Fibroblast of lung (primary cell): ENCODE measurements around the gene ARHGAP12. TPM values are rescaled to one million over a fixed set of nuclear protein-coding genes. Genes with fewer than 3 reads are reported as not detected.
A peak's percentile ranks its signal among the peaks of the same experiment; 100 is the strongest.

ENCODE experiments used
- DNase-seq, 2 donors: peaks; one replicate each; pipeline versions ENCODE4 v3.0.0 to v3.0.0-alpha.2; 2010; ENCODE audit warnings: low read depth in 2 of 2
- H2AFZ ChIP-seq: 2 replicates; pipeline ENCODE4 v1.5.1; 2012; ENCODE audit warnings: low read length, control low read depth, inconsistent platforms
- H3K27ac ChIP-seq: 2 replicates; pipeline ENCODE4 v1.5.1; 2011; ENCODE audit warnings: low read length, control low read depth; ENCODE audit not compliant: insufficient read depth
- H3K27me3 ChIP-seq: 2 replicates; pipeline ENCODE4 v1.5.1; 2011; ENCODE audit warnings: mild to moderate bottlenecking, low read length; ENCODE audit not compliant: control insufficient read depth, insufficient read depth
- H3K36me3 ChIP-seq: 2 replicates; pipeline ENCODE4 v1.5.1; 2011; ENCODE audit warnings: low read length; ENCODE audit not compliant: control insufficient read depth, insufficient read depth
- H3K4me1 ChIP-seq: 2 replicates; pipeline ENCODE4 v1.5.1; 2011; ENCODE audit warnings: low read length; ENCODE audit not compliant: control insufficient read depth, insufficient read depth; ENCODE audit errors: extremely low read depth
- H3K4me2 ChIP-seq: 2 replicates; pipeline ENCODE4 v1.5.1; 2011; ENCODE audit warnings: low read length, control low read depth; ENCODE audit not compliant: insufficient read depth; ENCODE audit errors: extremely low read depth
- H3K4me3 ChIP-seq, 4 experiments: fragments of 200-600 bp in 1 of 4; sonication (generic) in 1 of 4; replicated peaks in 1 of 4; 2 replicates each; pipeline ENCODE4 v1.5.1; 2011 to 2016; ENCODE audit warnings: low read length in 4 of 4, low read depth in 3 of 4, mild to moderate bottlenecking in 3 of 4, control low read depth in 2 of 4, inconsistent platforms in 1 of 4, mixed read lengths in 1 of 4; ENCODE audit not compliant: insufficient read depth in 1 of 4; ENCODE audit errors: control extremely low read depth in 1 of 4
- H3K79me2 ChIP-seq: 2 replicates; pipeline ENCODE4 v1.5.1; 2012; ENCODE audit warnings: mild to moderate bottlenecking, low read length, inconsistent platforms; ENCODE audit not compliant: control insufficient read depth, insufficient read depth
- H3K9ac ChIP-seq: 2 replicates; pipeline ENCODE4 v1.5.1; 2011; ENCODE audit warnings: mild to moderate bottlenecking, low read length, control low read depth; ENCODE audit not compliant: insufficient read depth
- H3K9me3 ChIP-seq: 2 replicates; pipeline ENCODE4 v1.5.1; 2012; ENCODE audit warnings: low read depth, low read length; ENCODE audit not compliant: control insufficient read depth, insufficient read depth
- H4K20me1 ChIP-seq: 2 replicates; pipeline ENCODE4 v1.5.1; 2011; ENCODE audit warnings: low read length; ENCODE audit not compliant: control insufficient read depth, insufficient read depth; ENCODE audit errors: extremely low read depth
- EZH2 ChIP-seq: IDR thresholded peaks from 2 replicates; pipeline ENCODE4 v1.5.1; 2012; ENCODE audit warnings: low read length, control low read depth, mild to moderate bottlenecking; ENCODE audit errors: missing control alignments
- polyA plus RNA-seq, 2 donors: library from polyadenylated mRNA; depleted of rRNA in 1 of 2; stranded (reverse) in 1 of 2; unstranded in 1 of 2; fragments of >200 nt; gene quantifications; 2 replicates each; pipeline ENCODE4 v1.2.1, GENCODE V29; 2011 to 2012; ENCODE audit warnings: missing spikeins in 1 of 2
- total RNA-seq: library from RNA; depleted of rRNA; stranded (reverse); fragments of >200 nt; gene quantifications from 2 replicates; pipeline ENCODE4 v1.2.1, GENCODE V29; 2014
- TF ChIP-seq, protein P1 (sequence below), 2 donors: IDR thresholded peaks in 1 of 2; conservative IDR thresholded peaks in 1 of 2; 1 replicate in 1 of 2; 2 replicates in 1 of 2; pipeline ENCODE4 v1.5.1; 2011 to 2012; ENCODE audit warnings: low read length in 2 of 2, control low read depth in 1 of 2, inconsistent platforms in 1 of 2, low read depth in 1 of 2, mild to moderate bottlenecking in 1 of 2

Gene ARHGAP12
- total and polyA plus RNA-seq, 2 donors (not counting 1 experiment from before 2014, with no cell fraction given): 24.0 to 63.1 TPM

DNA sequence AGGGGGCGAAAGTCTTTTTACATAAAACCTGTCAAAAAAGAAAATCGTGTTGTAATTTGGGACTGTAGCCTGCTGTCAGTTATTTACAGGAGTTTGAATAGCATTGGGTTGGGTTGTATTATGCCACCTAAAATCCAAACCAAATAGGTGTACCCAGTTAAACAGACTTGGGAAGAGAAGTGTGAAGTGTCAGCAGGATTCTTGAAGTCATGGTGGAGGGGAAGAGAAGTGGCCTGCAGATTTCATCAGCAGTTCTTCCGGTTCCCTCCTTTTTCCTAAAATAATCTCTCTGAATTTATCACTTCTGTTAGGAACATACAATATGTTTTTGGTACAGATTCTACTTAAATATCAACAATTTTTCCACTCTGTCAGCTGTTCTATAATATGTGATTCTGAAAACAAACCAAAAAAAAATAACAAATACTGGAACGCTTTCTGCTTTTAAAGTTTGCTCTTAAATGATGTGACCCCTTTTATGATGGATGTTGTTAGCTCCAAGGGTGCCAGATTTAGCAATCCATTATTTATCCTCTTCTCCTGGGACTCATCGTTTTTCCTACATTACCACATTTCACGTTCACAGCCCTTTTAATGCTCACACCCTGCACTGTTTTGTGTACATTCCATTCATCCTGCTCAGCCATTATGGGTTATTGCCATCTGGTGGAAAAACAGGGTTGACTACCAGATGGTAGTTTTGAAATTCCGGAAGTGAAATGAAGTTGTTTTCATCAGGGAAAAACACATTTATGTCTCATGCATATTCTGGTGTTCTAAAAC lies 18.7 kb upstream of the ARHGAP12 start:
- no peak overlapping the region for H2AFZ ChIP-seq
- no peaks in the 10 kb centered on the region for H3K27me3 ChIP-seq
- no peaks in the 10 kb centered on the region for H4K20me1 ChIP-seq
- H3K4me2 ChIP-seq: peak overlapping the region; percentile 60
- DNase-seq: peak; percentile 91 to 96
- H3K27ac ChIP-seq: no peak overlapping the region
- H3K4me3 ChIP-seq: peak overlapping the region in 1 of 4 experiments; percentile 22
- no peaks in the 10 kb centered on the region for H3K79me2 ChIP-seq
- peaks cover 4% of the 10 kb centered on the region for H3K4me1 ChIP-seq
- TF ChIP-seq EZH2: no peak
- TF ChIP-seq, protein P1, sequence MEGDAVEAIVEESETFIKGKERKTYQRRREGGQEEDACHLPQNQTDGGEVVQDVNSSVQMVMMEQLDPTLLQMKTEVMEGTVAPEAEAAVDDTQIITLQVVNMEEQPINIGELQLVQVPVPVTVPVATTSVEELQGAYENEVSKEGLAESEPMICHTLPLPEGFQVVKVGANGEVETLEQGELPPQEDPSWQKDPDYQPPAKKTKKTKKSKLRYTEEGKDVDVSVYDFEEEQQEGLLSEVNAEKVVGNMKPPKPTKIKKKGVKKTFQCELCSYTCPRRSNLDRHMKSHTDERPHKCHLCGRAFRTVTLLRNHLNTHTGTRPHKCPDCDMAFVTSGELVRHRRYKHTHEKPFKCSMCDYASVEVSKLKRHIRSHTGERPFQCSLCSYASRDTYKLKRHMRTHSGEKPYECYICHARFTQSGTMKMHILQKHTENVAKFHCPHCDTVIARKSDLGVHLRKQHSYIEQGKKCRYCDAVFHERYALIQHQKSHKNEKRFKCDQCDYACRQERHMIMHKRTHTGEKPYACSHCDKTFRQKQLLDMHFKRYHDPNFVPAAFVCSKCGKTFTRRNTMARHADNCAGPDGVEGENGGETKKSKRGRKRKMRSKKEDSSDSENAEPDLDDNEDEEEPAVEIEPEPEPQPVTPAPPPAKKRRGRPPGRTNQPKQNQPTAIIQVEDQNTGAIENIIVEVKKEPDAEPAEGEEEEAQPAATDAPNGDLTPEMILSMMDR (conservative IDR thresholded peaks at IDR 0.05 in 1 of 2, IDR thresholded peaks at IDR 0.05 in 1 of 2; ENCODE audit: low read depth in 1 of 2, low read length in 2 of 2): peak; percentile 14 to 36
- H3K36me3 ChIP-seq: no peaks in the 10 kb centered on the region
- no peaks in the 10 kb centered on the region for H3K9me3 ChIP-seq
- H3K9ac ChIP-seq: no peak overlapping the region

DNA sequence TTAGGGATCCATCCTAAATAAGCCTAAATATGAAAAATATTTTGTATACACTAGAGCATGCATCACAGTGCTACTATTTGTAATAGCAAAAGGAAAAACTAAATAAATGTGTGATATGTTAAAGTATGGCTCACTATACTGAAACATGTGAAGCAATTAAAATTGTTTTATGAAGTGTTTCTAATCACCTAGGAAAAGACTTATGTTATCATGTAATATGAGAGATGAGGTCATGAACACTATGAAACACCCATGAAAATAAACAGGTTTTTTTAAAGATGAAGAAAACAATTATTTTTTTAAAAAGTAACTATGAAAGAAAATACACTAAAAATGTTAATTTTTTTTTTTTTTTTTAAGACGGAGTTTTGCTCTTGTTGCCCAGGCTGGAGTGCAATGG lies 16.8 kb upstream of the ARHGAP12 start:
- no peak overlapping the region for H3K4me2 ChIP-seq
- no peak overlapping the region for H2AFZ ChIP-seq
- H3K27me3 ChIP-seq: no peaks in the 10 kb centered on the region
- H3K4me3 ChIP-seq: no peak overlapping the region
- no peaks in the 10 kb centered on the region for H3K79me2 ChIP-seq
- H3K9me3 ChIP-seq: no peaks in the 10 kb centered on the region
- H3K9ac ChIP-seq: no peak overlapping the region
- H3K4me1 ChIP-seq: peaks cover 4% of the 10 kb centered on the region
- no peaks in the 10 kb centered on the region for H3K36me3 ChIP-seq
- DNase-seq: no peak
- H3K27ac ChIP-seq: no peak overlapping the region
- no peak for TF ChIP-seq EZH2
- TF ChIP-seq, protein P1 (conservative IDR thresholded peaks at IDR 0.05 in 1 of 2, IDR thresholded peaks at IDR 0.05 in 1 of 2; ENCODE audit: low read depth in 1 of 2, low read length in 2 of 2): no peak
- H4K20me1 ChIP-seq: no peaks in the 10 kb centered on the region

DNA sequence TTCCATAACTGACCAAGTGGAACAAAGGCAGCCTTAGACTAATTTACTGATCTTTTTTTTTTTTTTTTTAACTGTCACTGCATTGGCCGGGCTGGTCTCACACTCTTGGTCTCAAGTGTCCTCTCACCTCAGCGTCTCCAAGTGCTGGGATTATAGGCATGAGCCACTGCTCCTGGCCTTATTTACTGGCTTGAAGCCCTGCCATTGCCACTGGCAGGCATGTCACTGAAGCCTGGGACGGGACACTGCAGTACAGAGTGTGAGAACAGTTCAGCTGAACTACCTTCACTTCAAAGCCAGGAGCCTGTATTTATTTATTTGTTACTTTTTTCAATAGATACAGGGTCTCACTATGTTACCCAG lies 15.4 kb upstream of the ARHGAP12 start:
- Histone ChIP-seq H3K36me3 (no peaks in the 10 kb centered on the region), H3K9ac (no peak overlapping the region), H3K79me2 (no peaks in the 10 kb centered on the region), H3K4me3 (no peak overlapping the region), H3K4me1 (peaks cover 12% of the 10 kb centered on the region), H3K27ac (no peak overlapping the region), H2AFZ (no peak overlapping the region), H3K9me3 (no peaks in the 10 kb centered on the region), H4K20me1 (no peaks in the 10 kb centered on the region), H3K4me2 (no peak overlapping the region), H3K27me3 (no peaks in the 10 kb centered on the region)
- no peak for DNase-seq
- TF ChIP-seq, protein P1 (conservative IDR thresholded peaks at IDR 0.05 in 1 of 2, IDR thresholded peaks at IDR 0.05 in 1 of 2; ENCODE audit: low read depth in 1 of 2, low read length in 2 of 2): no peak
- TF ChIP-seq EZH2: no peak
